Middle frontal gyrus (tissue), 1 donor: ENCODE measurements around the gene DIPK1A.

Source experiments
- DNase-seq: peaks from one replicate; pipeline ENCODE4 v3.0.0-alpha.2; 2015; ENCODE audit warnings: low spot score; ENCODE audit errors: extremely low spot score

Gene DIPK1A

GRCh38 chr1:92843429-92844352 lies 117.6 kb downstream of the DIPK1A start:
- DNase-seq: no peak

- no peak for DNase-seq
Measured at GRCh38 chr1:92843046-92843423, 118.2 kb downstream of the DIPK1A start.

DNA sequence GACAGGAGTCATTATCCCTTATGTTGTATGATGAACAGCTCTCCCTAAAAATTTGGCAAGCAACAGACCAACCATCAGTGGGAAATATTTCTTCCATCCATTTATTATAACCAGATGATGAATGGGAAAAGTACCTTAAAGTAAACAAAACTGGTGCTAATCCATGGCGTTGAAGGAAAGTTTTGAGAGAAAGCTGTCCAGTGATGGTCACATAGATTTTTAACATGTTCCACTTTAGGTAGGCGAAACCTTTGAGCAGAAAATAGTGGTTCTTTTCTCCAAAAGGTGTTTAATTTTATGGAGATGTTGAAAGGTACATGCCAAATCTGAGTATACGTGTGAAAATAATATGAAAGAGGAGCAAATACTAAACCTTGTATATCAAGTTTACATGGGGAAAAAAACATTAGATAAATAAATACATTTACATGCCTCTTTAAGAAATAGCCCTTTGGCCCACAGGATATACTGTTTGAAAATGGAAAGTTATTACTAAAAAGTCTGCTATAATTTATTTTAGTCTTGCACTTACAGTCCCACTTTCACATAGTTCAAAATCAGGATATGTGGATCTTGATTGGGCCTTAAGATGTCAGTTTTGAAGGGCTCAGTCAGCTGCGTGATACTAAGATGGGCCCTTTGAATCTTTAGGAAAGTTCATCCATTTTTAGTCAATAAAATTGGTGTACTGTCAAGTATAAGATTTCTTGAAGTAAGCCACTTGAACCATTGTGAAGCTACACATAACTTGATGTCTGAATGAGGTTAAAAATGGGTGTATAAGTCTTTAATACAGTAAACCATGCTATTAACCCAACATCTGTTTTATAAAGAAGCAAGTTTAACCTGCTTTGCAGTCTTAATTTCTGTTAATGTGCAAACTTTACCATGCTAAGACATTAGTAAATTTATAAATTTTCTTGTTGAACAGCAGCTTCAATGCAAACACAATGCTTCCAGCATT lies 118.9 kb downstream of the DIPK1A start:
- DNase-seq: no peak

DNA sequence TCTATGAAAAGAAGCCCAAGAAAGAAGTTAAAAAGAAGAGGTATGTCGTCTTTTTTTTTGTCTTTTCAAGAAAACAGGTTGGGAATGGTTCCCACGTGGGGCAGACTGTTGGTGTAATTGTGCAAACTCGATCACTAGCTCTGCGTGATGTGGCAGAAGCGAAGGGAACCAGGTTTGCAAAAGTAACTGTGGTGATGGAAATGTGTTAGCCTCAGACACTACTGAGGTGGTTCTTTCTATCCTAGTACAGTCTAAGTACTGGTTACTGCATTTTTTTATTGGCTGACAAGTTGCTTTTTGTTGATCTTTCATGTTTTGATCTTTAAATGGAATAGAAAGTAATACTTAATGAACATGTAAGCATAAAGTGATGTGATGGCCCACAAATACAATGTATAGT lies 120.7 kb downstream of the DIPK1A start:
- no peak for DNase-seq

DNA sequence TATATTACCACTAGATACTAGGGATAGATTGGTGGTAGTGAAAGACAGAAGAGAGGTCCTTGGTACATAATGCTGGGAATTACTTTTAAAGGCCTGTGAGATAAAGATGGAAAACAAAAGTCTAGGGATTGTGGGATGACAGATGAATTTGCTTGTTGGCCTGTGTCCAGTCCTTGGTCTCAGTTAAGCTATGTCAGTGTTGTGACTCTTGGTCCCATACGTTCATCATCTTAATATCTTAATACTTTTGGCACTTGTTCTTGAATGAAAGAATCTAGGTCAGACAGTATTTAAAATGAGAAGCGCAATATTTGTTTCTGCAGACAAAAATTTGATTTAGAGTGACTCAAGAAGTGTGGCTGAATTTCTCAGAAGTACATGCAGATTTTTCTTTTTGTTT lies 121.8 kb downstream of the DIPK1A start:
- DNase-seq: no peak

GRCh38 chr1:92838519-92838918 lies 122.7 kb downstream of the DIPK1A start:
- DNase-seq: no peak

- no peak for DNase-seq
Measured at GRCh38 chr1:92837062-92837461, 124.2 kb downstream of the DIPK1A start.

DNA sequence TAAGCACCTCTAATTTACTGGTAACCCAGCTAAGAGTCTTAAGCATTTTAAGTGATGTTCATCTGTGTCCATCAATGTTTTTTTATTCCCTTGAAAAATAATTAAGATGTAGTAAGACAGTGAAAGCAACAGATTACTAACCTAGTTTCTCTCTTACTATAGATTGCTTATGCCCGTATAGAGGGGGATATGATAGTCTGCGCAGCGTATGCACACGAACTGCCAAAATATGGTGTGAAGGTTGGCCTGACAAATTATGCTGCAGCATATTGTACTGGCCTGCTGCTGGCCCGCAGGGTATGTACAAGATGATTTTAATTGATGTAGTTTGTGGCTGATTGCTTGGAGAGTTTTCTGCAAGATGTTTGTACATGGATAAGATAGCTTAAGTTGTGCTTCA lies 126.6 kb downstream of the DIPK1A start:
- no peak for DNase-seq

DNA sequence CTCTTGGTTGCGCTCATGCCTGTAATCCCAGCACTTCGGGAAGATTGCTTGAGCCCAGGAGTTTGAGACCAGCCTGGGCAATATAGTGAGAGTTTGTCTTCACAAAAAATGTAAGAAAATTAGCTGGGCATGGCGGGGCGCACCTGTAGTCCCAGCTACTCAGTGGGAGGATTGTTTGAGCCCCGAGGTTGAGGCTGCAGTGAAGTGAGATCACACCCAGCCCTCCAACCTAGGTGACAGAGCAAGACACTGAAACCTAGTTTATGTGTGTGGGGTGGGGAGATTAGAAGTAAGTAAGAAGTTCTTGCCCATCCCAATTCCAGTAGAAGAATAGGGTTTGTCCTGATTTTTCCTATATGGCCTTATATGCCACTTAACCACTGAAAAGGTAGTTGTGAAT lies 127.4 kb downstream of the DIPK1A start:
- DNase-seq: no peak

GRCh38 chr1:92832537-92833114 lies 128.6 kb downstream of the DIPK1A start:
- DNase-seq: no peak

GRCh38 chr1:92831762-92832536 lies 129.3 kb downstream of the DIPK1A start, which contains the start of gene RPL5:
Gene RPL5, plus strand, starts transcription at chr1:92832040. Its CDS starts 75 bp downstream, at chr1:92832115.
- DNase-seq: peak; percentile 96

DNA sequence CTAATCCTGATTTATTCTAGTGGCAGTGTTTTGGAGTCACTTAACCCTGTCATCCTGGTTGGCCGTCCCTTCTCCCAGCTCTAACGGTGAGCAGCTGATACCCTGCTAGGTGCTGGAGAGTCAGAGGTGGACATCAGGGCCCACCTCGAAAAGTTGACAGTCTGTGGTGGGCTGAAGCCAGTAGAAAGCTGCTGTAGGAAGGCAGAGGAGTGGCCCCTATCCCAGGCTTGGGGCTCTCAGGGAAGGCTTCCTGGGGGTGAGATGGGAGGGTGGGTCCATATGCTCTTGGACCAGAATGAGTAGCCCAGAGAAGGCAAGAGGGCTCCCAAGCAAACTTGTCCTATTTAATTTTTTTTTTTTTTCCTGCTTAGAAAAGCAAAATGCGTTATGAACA lies 129.9 kb downstream of the DIPK1A start:
- no peak for DNase-seq

DNA sequence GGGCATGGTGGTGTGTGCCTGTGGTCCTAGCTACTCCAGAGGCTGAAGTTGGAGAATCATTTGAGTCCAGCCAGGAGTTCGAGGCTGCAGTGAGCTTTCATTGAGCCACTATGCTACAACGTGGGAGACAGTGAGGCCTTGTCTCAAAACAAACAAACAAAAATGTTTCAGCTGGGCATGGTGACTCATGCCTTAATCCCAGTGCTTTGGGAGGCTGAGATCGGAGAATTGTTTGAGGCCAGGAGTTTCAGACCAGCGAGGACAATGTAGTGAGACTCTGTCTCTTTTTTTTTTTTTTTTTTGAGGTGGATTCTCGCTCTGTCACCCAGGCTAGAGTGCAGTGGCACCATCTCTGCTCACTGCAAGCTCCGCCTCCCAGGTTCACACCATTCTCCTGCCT lies 134.5 kb downstream of the DIPK1A start:
- DNase-seq: no peak

GRCh38 chr1:92822879-92823278 lies 138.4 kb downstream of the DIPK1A start:
- DNase-seq: no peak

DNA sequence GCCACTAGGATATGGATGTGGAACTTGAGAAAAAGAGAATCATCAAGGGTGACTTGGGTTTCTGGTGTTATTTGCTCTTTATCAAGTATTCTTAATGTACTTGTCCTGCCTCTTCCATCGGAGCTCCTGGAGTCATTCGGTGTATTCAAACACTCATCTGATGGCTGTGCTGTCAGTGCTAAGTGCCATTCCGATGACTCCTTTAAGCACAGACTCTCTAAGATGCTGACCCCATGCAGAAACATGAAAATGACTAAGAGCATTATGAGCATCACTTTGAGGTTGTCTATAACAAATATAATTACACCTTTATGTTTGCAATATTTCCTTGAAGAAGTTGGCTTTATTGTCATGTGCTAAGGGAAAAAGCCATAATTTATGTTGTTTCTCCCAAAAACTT lies 140.7 kb downstream of the DIPK1A start:
- no peak for DNase-seq

GRCh38 chr1:92820024-92820423 lies 141.2 kb downstream of the DIPK1A start:
- no peak for DNase-seq

GRCh38 chr1:92817986-92818764 lies 143.1 kb downstream of the DIPK1A start:
- DNase-seq: no peak

- DNase-seq: no peak
Measured at GRCh38 chr1:92817137-92817697, 144.0 kb downstream of the DIPK1A start.

GRCh38 chr1:92816732-92817131 lies 144.5 kb downstream of the DIPK1A start:
- DNase-seq: no peak

GRCh38 chr1:92808381-92808780 lies 152.9 kb downstream of the DIPK1A start:
- DNase-seq: no peak
